ENCODE measurements around the gene GPR119.
"Not testable (repeated sequence)": the region's sequence is repeated elsewhere in the genome, so short reads cannot be mapped to it uniquely, and the experiment has no call there.

The GPR119 gene

DNA sequence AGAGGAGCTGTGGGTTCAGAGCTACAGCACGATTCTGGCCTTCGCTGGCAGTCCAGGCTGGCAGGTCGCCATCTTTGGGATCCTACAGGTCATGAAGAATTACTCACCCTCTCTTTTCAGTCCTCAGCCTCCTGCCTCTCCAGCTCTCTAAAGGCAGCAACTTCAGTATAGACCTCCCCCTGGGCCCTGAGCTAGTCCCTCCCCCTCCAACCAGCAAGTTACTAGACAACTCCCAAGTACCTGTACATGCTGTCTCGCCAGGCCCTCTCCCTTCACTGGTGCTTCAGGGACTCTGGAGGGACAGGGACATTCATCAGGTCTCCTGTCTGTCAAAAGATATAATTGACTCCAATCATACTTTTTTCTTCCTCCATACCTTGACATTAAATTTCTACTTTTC lies at the start of gene GPR119:
TSS of gene GPR119 (minus strand) at position 155 of the 400 bp plus-strand sequence. CDS start 227 bp downstream, outside the sequence.
- Histone ChIP-seq H3K4me1 (ENCODE audit: insufficient read depth, insufficient read length) (no peaks in the 10 kb centered on the region), H3K9ac (ENCODE audit: insufficient read length, low read depth) (no peak within 1 kb of the TSS), H3K27me3 (ENCODE audit: insufficient read depth, insufficient read length) (no peaks in the 10 kb centered on the region), H3K9me3 (ENCODE audit: insufficient read depth, low read length) (no peaks in the 10 kb centered on the region), H3K36me3 (ENCODE audit: insufficient read depth, insufficient read length, low read length) (no peaks in the 10 kb centered on the region), H3K4me3 (ENCODE audit: insufficient read length, low read depth) (no peak within 1 kb of the TSS)
- TF ChIP-seq YY1 (IDR thresholded peaks at IDR 0.05; ENCODE audit: insufficient read depth, insufficient read length) = no peak
- no peak for TF ChIP-seq SUZ12 (IDR thresholded peaks at IDR 0.05; ENCODE audit: extremely low read depth, insufficient read depth, insufficient read length)
- no peak for TF ChIP-seq ZNF274 (IDR thresholded peaks at IDR 0.05; ENCODE audit: low read depth, low read length)
- no peak for DNase-seq (ENCODE audit: low read depth, low spot score)

DNA sequence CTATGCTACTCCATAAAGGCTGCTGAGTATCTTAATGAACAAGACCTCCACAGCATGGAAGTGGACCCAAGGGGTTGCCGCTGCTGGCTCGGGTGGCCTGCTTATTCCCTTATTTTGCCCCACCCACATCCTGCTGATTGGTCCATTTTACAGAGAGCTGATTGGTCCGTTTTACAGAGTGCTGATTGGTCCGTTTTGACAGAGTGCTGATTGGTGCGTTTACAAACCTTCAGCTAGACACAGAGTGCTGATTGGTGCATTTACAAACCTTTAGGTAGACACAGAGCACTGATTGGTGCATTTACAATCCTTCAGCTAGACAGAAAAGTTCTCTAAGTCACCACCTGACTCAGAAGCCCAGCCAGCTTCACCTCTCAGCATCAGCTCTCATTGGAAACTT lies 43.8 kb upstream of the GPR119 start:
- not testable (repeated sequence) for H3K9ac ChIP-seq (ENCODE audit: insufficient read length, low read depth); H3K36me3 ChIP-seq (ENCODE audit: insufficient read depth, insufficient read length, low read length); H3K27me3 ChIP-seq (ENCODE audit: insufficient read depth, insufficient read length); H3K4me1 ChIP-seq (ENCODE audit: insufficient read depth, insufficient read length); H3K9me3 ChIP-seq (ENCODE audit: insufficient read depth, low read length); DNase-seq (ENCODE audit: low read depth, low spot score); H3K4me3 ChIP-seq (ENCODE audit: insufficient read length, low read depth)

DNA sequence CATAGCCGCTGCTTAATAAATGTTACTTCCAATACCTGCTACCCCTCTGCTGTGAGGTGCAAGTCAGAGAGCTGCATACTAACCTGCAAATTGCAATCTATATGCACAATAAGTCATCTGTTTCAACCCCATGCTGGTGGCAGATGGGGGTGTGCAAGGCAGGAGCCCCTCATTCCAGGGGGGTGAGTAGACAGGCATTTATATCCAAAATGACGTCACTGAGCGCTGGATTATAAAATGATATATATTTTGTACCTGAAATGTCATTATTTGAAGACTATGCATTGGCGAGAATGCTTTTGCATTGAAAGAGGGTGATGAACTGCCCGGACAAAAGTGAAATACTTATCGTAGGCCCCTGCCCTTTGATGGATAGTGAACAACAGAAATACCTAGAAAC lies 41.1 kb upstream of the GPR119 start:
- no peaks in the 10 kb centered on the region for H3K9me3 ChIP-seq (ENCODE audit: insufficient read depth, low read length)
- no peak overlapping the region for H3K4me3 ChIP-seq (ENCODE audit: insufficient read length, low read depth)
- no peaks in the 10 kb centered on the region for H3K4me1 ChIP-seq (ENCODE audit: insufficient read depth, insufficient read length)
- H3K27me3 ChIP-seq (ENCODE audit: insufficient read depth, insufficient read length) = no peaks in the 10 kb centered on the region
- no peak for DNase-seq (ENCODE audit: low read depth, low spot score)
- no peak overlapping the region for H3K9ac ChIP-seq (ENCODE audit: insufficient read length, low read depth)
- TF ChIP-seq SUZ12 (IDR thresholded peaks at IDR 0.05; ENCODE audit: extremely low read depth, insufficient read depth, insufficient read length) (no peak), ZNF274 (IDR thresholded peaks at IDR 0.05; ENCODE audit: low read depth, low read length) (no peak), YY1 (IDR thresholded peaks at IDR 0.05; ENCODE audit: insufficient read depth, insufficient read length) (no peak)
- H3K36me3 ChIP-seq (ENCODE audit: insufficient read depth, insufficient read length, low read length) = no peaks in the 10 kb centered on the region

DNA sequence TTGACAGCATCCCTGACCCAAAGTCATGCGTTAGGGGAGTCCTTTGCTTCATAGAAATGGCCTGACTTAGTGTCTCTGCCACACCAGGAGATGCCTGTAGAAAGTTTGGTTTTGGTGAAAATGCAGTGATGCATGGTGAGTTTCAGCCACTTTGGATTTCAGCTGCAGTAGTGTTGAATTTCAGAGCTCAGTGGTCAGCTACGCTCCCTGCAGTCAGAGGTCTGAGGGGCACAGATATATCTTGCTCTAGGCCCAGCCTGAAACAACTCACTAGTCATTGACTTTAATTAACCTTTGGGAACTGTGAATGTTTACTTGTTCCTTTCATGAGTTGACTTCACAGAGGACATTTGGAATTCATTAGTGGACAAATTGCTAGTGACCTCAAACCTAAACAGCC lies 33.8 kb upstream of the GPR119 start:
- no peaks in the 10 kb centered on the region for H3K4me1 ChIP-seq (ENCODE audit: insufficient read depth, insufficient read length)
- no peaks in the 10 kb centered on the region for H3K9me3 ChIP-seq (ENCODE audit: insufficient read depth, low read length)
- no peaks in the 10 kb centered on the region for H3K27me3 ChIP-seq (ENCODE audit: insufficient read depth, insufficient read length)
- no peak overlapping the region for H3K4me3 ChIP-seq (ENCODE audit: insufficient read length, low read depth)
- H3K36me3 ChIP-seq (ENCODE audit: insufficient read depth, insufficient read length, low read length) = peaks cover 3% of the 10 kb centered on the region
- TF ChIP-seq ZNF274 (IDR thresholded peaks at IDR 0.05; ENCODE audit: low read depth, low read length) = no peak
- TF ChIP-seq YY1 (IDR thresholded peaks at IDR 0.05; ENCODE audit: insufficient read depth, insufficient read length) = no peak
- no peak for TF ChIP-seq SUZ12 (IDR thresholded peaks at IDR 0.05; ENCODE audit: extremely low read depth, insufficient read depth, insufficient read length)
- no peak overlapping the region for H3K9ac ChIP-seq (ENCODE audit: insufficient read length, low read depth)
- no peak for DNase-seq (ENCODE audit: low read depth, low spot score)

DNA sequence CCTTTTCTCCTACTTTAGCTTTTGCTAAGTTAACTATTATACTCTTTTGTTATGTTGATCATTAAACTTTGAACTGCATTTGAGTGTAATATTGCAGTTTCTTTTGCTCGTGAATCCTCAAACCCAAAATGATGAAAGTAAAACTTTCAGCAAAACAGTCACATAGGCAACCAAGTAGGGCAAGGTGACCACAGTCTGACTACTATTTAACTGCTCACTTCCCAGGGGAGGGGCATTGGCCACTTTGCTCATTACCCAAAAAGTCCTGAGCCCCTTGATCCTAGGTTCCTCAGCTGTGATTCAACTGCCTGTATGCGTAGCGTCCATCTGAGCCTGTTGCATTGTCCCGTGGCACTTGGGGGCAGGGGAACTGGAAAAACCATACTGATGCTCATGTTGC lies 33.3 kb upstream of the GPR119 start:
- H3K4me3 ChIP-seq (ENCODE audit: insufficient read length, low read depth) = no peak overlapping the region
- no peaks in the 10 kb centered on the region for H3K4me1 ChIP-seq (ENCODE audit: insufficient read depth, insufficient read length)
- H3K27me3 ChIP-seq (ENCODE audit: insufficient read depth, insufficient read length) = no peaks in the 10 kb centered on the region
- H3K9me3 ChIP-seq (ENCODE audit: insufficient read depth, low read length) = no peaks in the 10 kb centered on the region
- no peak for DNase-seq (ENCODE audit: low read depth, low spot score)
- H3K36me3 ChIP-seq (ENCODE audit: insufficient read depth, insufficient read length, low read length) = peaks cover 3% of the 10 kb centered on the region
- TF ChIP-seq ZNF274 (IDR thresholded peaks at IDR 0.05; ENCODE audit: low read depth, low read length) = no peak
- no peak for TF ChIP-seq YY1 (IDR thresholded peaks at IDR 0.05; ENCODE audit: insufficient read depth, insufficient read length)
- no peak for TF ChIP-seq SUZ12 (IDR thresholded peaks at IDR 0.05; ENCODE audit: extremely low read depth, insufficient read depth, insufficient read length)
- no peak overlapping the region for H3K9ac ChIP-seq (ENCODE audit: insufficient read length, low read depth)

DNA sequence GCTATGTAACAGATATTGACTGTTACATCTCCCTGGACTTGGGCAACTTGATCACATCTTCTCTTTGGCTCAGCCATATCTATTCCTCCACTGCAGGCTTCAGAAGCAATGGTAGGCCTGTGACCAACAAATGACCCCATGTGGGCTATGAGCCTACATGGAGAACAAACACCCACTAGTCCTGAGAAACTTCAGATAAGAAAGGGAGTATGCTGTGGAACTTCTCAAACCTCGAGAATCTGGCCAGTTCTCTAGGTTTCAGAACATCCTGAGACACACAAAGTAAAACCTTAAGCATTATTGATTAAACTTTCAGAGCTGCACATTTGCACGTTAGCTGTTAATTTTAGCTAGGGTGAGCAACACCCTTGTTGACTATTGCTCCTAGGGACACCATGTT lies 32.6 kb upstream of the GPR119 start:
- TF ChIP-seq SUZ12 (IDR thresholded peaks at IDR 0.05; ENCODE audit: extremely low read depth, insufficient read depth, insufficient read length) (no peak), YY1 (IDR thresholded peaks at IDR 0.05; ENCODE audit: insufficient read depth, insufficient read length) (no peak), ZNF274 (IDR thresholded peaks at IDR 0.05; ENCODE audit: low read depth, low read length) (no peak)
- H3K36me3 ChIP-seq (ENCODE audit: insufficient read depth, insufficient read length, low read length) = peaks cover 3% of the 10 kb centered on the region
- H3K9me3 ChIP-seq (ENCODE audit: insufficient read depth, low read length) = no peaks in the 10 kb centered on the region
- no peak for DNase-seq (ENCODE audit: low read depth, low spot score)
- no peak overlapping the region for H3K9ac ChIP-seq (ENCODE audit: insufficient read length, low read depth)
- no peaks in the 10 kb centered on the region for H3K4me1 ChIP-seq (ENCODE audit: insufficient read depth, insufficient read length)
- no peaks in the 10 kb centered on the region for H3K27me3 ChIP-seq (ENCODE audit: insufficient read depth, insufficient read length)
- H3K4me3 ChIP-seq (ENCODE audit: insufficient read length, low read depth) = no peak overlapping the region

DNA sequence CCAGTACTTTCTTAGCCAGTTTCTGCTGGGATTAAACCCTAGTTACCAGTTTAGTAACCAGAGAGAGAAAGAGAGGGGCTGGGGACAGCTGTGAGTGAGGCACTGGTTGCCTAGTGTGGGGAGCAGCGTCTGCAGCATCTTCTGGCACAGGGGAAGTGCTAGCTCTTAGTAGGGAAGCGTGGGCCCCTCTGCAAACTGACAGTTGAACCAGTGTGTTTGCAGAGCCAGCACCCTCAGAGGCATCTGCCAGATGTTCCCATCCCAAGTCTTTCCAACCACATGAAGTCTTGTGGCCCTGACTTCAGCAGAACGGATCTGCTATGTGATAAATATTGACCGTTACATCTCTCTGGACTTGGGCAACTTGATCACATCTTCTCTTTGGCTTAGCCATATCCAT lies 31.3 kb upstream of the GPR119 start:
- TF ChIP-seq ZNF274 (IDR thresholded peaks at IDR 0.05; ENCODE audit: low read depth, low read length) = no peak
- no peak for TF ChIP-seq YY1 (IDR thresholded peaks at IDR 0.05; ENCODE audit: insufficient read depth, insufficient read length)
- no peak for TF ChIP-seq SUZ12 (IDR thresholded peaks at IDR 0.05; ENCODE audit: extremely low read depth, insufficient read depth, insufficient read length)
- Histone ChIP-seq H3K27me3 (ENCODE audit: insufficient read depth, insufficient read length) (no peaks in the 10 kb centered on the region), H3K9me3 (ENCODE audit: insufficient read depth, low read length) (no peaks in the 10 kb centered on the region), H3K4me1 (ENCODE audit: insufficient read depth, insufficient read length) (no peaks in the 10 kb centered on the region), H3K36me3 (ENCODE audit: insufficient read depth, insufficient read length, low read length) (peaks cover 4% of the 10 kb centered on the region), H3K4me3 (ENCODE audit: insufficient read length, low read depth) (no peak overlapping the region), H3K9ac (ENCODE audit: insufficient read length, low read depth) (no peak overlapping the region)
- DNase-seq (ENCODE audit: low read depth, low spot score) = no peak

DNA sequence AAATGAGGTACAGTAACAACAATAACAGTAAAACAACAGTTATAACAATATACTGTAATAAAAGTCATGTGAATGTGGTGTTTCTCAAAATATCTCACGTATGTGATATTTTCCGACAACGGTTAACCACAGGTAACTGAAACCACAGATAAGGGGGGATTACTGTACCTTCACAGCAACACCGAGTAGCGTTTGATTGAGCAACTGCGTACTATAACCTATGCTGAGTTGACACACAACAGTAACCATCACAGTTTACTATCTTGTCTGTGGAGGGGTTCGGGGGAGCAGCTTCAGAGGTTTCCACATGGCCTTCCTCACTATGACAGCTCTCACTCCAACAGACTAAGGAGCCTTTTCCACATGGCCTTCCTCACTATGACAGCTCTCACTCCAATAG lies 29.7 kb upstream of the GPR119 start:
- Histone ChIP-seq H3K27me3 (ENCODE audit: insufficient read depth, insufficient read length) (no peaks in the 10 kb centered on the region), H3K9me3 (ENCODE audit: insufficient read depth, low read length) (no peaks in the 10 kb centered on the region), H3K36me3 (ENCODE audit: insufficient read depth, insufficient read length, low read length) (peaks cover 8% of the 10 kb centered on the region), H3K9ac (ENCODE audit: insufficient read length, low read depth) (no peak overlapping the region), H3K4me1 (ENCODE audit: insufficient read depth, insufficient read length) (no peaks in the 10 kb centered on the region), H3K4me3 (ENCODE audit: insufficient read length, low read depth) (no peak overlapping the region)
- DNase-seq (ENCODE audit: low read depth, low spot score) = no peak
- TF ChIP-seq YY1 (IDR thresholded peaks at IDR 0.05; ENCODE audit: insufficient read depth, insufficient read length) (no peak), ZNF274 (IDR thresholded peaks at IDR 0.05; ENCODE audit: low read depth, low read length) (no peak), SUZ12 (IDR thresholded peaks at IDR 0.05; ENCODE audit: extremely low read depth, insufficient read depth, insufficient read length) (no peak)
